Measurements from ENCODE around the gene NR2C2.

NR2C2 gene

GRCh38 chr3:15063656-15064286 is 116.4 kb downstream of the NR2C2 start:
- DNase-seq (ENCODE audit: low read depth), result no peak

GRCh38 chr3:15064299-15064834 is 117.0 kb downstream of the NR2C2 start:
- no peak for DNase-seq (ENCODE audit: low read depth)

GRCh38 chr3:15064835-15065549 is 117.6 kb downstream of the NR2C2 start, which contains the start of gene MRPS25:
Gene MRPS25, minus strand, starts transcription at chr3:15065315. Its CDS starts 121 bp downstream, at chr3:15065194.
- DNase-seq (ENCODE audit: low read depth), result peak; percentile 85

- DNase-seq (ENCODE audit: low read depth), result no peak
Observed at GRCh38 chr3:15065550-15066007, 118.2 kb downstream of the NR2C2 start.

GRCh38 chr3:15066467-15066866 is 119.1 kb downstream of the NR2C2 start:
- no peak for DNase-seq (ENCODE audit: low read depth)

- DNase-seq (ENCODE audit: low read depth), result no peak
Observed at GRCh38 chr3:15069441-15069840, 122.1 kb downstream of the NR2C2 start.

- DNase-seq (ENCODE audit: low read depth), result no peak
Observed at GRCh38 chr3:15071699-15072098, 124.3 kb downstream of the NR2C2 start.

GRCh38 chr3:15074500-15074899 is 127.1 kb downstream of the NR2C2 start:
- no peak for DNase-seq (ENCODE audit: low read depth)

GRCh38 chr3:15079091-15079490 is 131.7 kb downstream of the NR2C2 start:
- no peak for DNase-seq (ENCODE audit: low read depth)

GRCh38 chr3:15081960-15082664 is 134.7 kb downstream of the NR2C2 start:
- no peak for DNase-seq (ENCODE audit: low read depth)

- no peak for DNase-seq (ENCODE audit: low read depth)
Observed at GRCh38 chr3:15083252-15083651, 135.9 kb downstream of the NR2C2 start.

GRCh38 chr3:15086263-15086662 is 138.9 kb downstream of the NR2C2 start:
- no peak for DNase-seq (ENCODE audit: low read depth)

- no peak for DNase-seq (ENCODE audit: low read depth)
Observed at GRCh38 chr3:15086699-15087098, 139.3 kb downstream of the NR2C2 start.

GRCh38 chr3:15089201-15089600 is 141.8 kb downstream of the NR2C2 start:
- no peak for DNase-seq (ENCODE audit: low read depth)

GRCh38 chr3:15091575-15091974 is 144.2 kb downstream of the NR2C2 start:
- DNase-seq (ENCODE audit: low read depth), result no peak

GRCh38 chr3:15092686-15093085 is 145.3 kb downstream of the NR2C2 start:
- no peak for DNase-seq (ENCODE audit: low read depth)

- no peak for DNase-seq (ENCODE audit: low read depth)
Observed at GRCh38 chr3:15094187-15094875, 146.9 kb downstream of the NR2C2 start.

- DNase-seq (ENCODE audit: low read depth), result no peak
Observed at GRCh38 chr3:15096046-15096445, 148.7 kb downstream of the NR2C2 start.

GRCh38 chr3:15097891-15098290 is 150.5 kb downstream of the NR2C2 start:
- no peak for DNase-seq (ENCODE audit: low read depth)
